ENCODE measurements around the gene TPM4.
"Not testable (repeated sequence)": the region's sequence is repeated elsewhere in the genome, so short reads cannot be mapped to it uniquely, and the experiment has no call there.

TPM4 gene

GRCh38 chr19:16106121-16106520 lies 29.8 kb downstream of the TPM4 start:
- H3K4me2 ChIP-seq (ENCODE audit: low read length), result no peak overlapping the region
- no peaks in the 10 kb centered on the region for H3K27me3 ChIP-seq (ENCODE audit: control insufficient read depth, insufficient read depth, low read length)
- no peak overlapping the region for H3K9ac ChIP-seq (ENCODE audit: low read depth, low read length)
- peaks cover 27% of the 10 kb centered on the region for H3K36me3 ChIP-seq (ENCODE audit: insufficient read depth, low read length)
- no peak overlapping the region for H3K4me3 ChIP-seq (ENCODE audit: low read length)
- peaks cover 2% of the 10 kb centered on the region for H3K4me1 ChIP-seq (ENCODE audit: control insufficient read depth, insufficient read depth, low read length)
- H3K9me3 ChIP-seq (replicated peaks; ENCODE audit: low read length), result no peaks in the 10 kb centered on the region

- no peaks in the 10 kb centered on the region for H3K27me3 ChIP-seq (ENCODE audit: control insufficient read depth, insufficient read depth, low read length)
- H3K4me2 ChIP-seq (ENCODE audit: low read length), result peak within 1 kb of the TSS; percentile 99
- H3K36me3 ChIP-seq (ENCODE audit: insufficient read depth, low read length), result no peaks in the 10 kb centered on the region
- peak within 1 kb of the TSS; percentile 97 for H3K9ac ChIP-seq (ENCODE audit: low read depth, low read length)
- H3K4me1 ChIP-seq (ENCODE audit: control insufficient read depth, insufficient read depth, low read length), result peaks cover 15% of the 10 kb centered on the region
- H3K4me3 ChIP-seq (ENCODE audit: low read length), result peak within 1 kb of the TSS; percentile 93
- H3K9me3 ChIP-seq (replicated peaks; ENCODE audit: low read length), result no peaks in the 10 kb centered on the region
Observed at GRCh38 chr19:16111160-16111908, 35.0 kb downstream of the TPM4 start, which contains the start of gene RAB8A. Gene RAB8A (plus strand): TSS chr19:16111889. CDS start chr19:16111902, 13 bp downstream.

- H3K9ac ChIP-seq (ENCODE audit: low read depth, low read length), result peak overlapping the region; percentile 97
- peak overlapping the region; percentile 99 for H3K4me2 ChIP-seq (ENCODE audit: low read length)
- H3K4me1 ChIP-seq (ENCODE audit: control insufficient read depth, insufficient read depth, low read length), result peaks cover 15% of the 10 kb centered on the region
- no peaks in the 10 kb centered on the region for H3K27me3 ChIP-seq (ENCODE audit: control insufficient read depth, insufficient read depth, low read length)
- no peaks in the 10 kb centered on the region for H3K36me3 ChIP-seq (ENCODE audit: insufficient read depth, low read length)
- H3K9me3 ChIP-seq (replicated peaks; ENCODE audit: low read length), result no peaks in the 10 kb centered on the region
- peak overlapping the region; percentile 93 for H3K4me3 ChIP-seq (ENCODE audit: low read length)
Observed at GRCh38 chr19:16111909-16112752, 35.8 kb downstream of the TPM4 start.

GRCh38 chr19:16112778-16113177 lies 36.5 kb downstream of the TPM4 start:
- Histone ChIP-seq H3K27me3 (ENCODE audit: control insufficient read depth, insufficient read depth, low read length) (no peaks in the 10 kb centered on the region), H3K36me3 (ENCODE audit: insufficient read depth, low read length) (no peaks in the 10 kb centered on the region), H3K4me1 (ENCODE audit: control insufficient read depth, insufficient read depth, low read length) (peaks cover 15% of the 10 kb centered on the region), H3K4me2 (ENCODE audit: low read length) (peak overlapping the region; percentile 99), H3K9ac (ENCODE audit: low read depth, low read length) (peak overlapping the region; percentile 97), H3K4me3 (ENCODE audit: low read length) (peak overlapping the region; percentile 93), H3K9me3 (replicated peaks; ENCODE audit: low read length) (no peaks in the 10 kb centered on the region)

- Histone ChIP-seq H3K36me3 (ENCODE audit: insufficient read depth, low read length) (peaks cover 9% of the 10 kb centered on the region), H3K9me3 (replicated peaks; ENCODE audit: low read length) (no peaks in the 10 kb centered on the region), H3K27me3 (ENCODE audit: control insufficient read depth, insufficient read depth, low read length) (no peaks in the 10 kb centered on the region), H3K9ac (ENCODE audit: low read depth, low read length) (no peak overlapping the region), H3K4me3 (ENCODE audit: low read length) (no peak overlapping the region), H3K4me1 (ENCODE audit: control insufficient read depth, insufficient read depth, low read length) (peaks cover 15% of the 10 kb centered on the region), H3K4me2 (ENCODE audit: low read length) (no peak overlapping the region)
Observed at GRCh38 chr19:16113727-16114126, 37.4 kb downstream of the TPM4 start.

GRCh38 chr19:16115301-16116039 lies 39.2 kb downstream of the TPM4 start:
- Histone ChIP-seq H3K9ac (ENCODE audit: low read depth, low read length) (no peak overlapping the region), H3K9me3 (replicated peaks; ENCODE audit: low read length) (no peaks in the 10 kb centered on the region), H3K4me1 (ENCODE audit: control insufficient read depth, insufficient read depth, low read length) (peaks cover 15% of the 10 kb centered on the region), H3K27me3 (ENCODE audit: control insufficient read depth, insufficient read depth, low read length) (no peaks in the 10 kb centered on the region), H3K36me3 (ENCODE audit: insufficient read depth, low read length) (peaks cover 18% of the 10 kb centered on the region), H3K4me3 (ENCODE audit: low read length) (no peak overlapping the region), H3K4me2 (ENCODE audit: low read length) (peak overlapping the region; percentile 16)

GRCh38 chr19:16116067-16116466 lies 39.8 kb downstream of the TPM4 start:
- peaks cover 20% of the 10 kb centered on the region for H3K36me3 ChIP-seq (ENCODE audit: insufficient read depth, low read length)
- no peaks in the 10 kb centered on the region for H3K9me3 ChIP-seq (replicated peaks; ENCODE audit: low read length)
- H3K27me3 ChIP-seq (ENCODE audit: control insufficient read depth, insufficient read depth, low read length), result no peaks in the 10 kb centered on the region
- H3K4me1 ChIP-seq (ENCODE audit: control insufficient read depth, insufficient read depth, low read length), result peaks cover 14% of the 10 kb centered on the region
- H3K4me2 ChIP-seq (ENCODE audit: low read length), result peak overlapping the region; percentile 16
- no peak overlapping the region for H3K4me3 ChIP-seq (ENCODE audit: low read length)
- no peak overlapping the region for H3K9ac ChIP-seq (ENCODE audit: low read depth, low read length)

- no peaks in the 10 kb centered on the region for H3K9me3 ChIP-seq (replicated peaks; ENCODE audit: low read length)
- H3K4me3 ChIP-seq (ENCODE audit: low read length), result no peak overlapping the region
- peaks cover 7% of the 10 kb centered on the region for H3K4me1 ChIP-seq (ENCODE audit: control insufficient read depth, insufficient read depth, low read length)
- peaks cover 33% of the 10 kb centered on the region for H3K36me3 ChIP-seq (ENCODE audit: insufficient read depth, low read length)
- no peaks in the 10 kb centered on the region for H3K27me3 ChIP-seq (ENCODE audit: control insufficient read depth, insufficient read depth, low read length)
- H3K4me2 ChIP-seq (ENCODE audit: low read length), result no peak overlapping the region
- H3K9ac ChIP-seq (ENCODE audit: low read depth, low read length), result no peak overlapping the region
Observed at GRCh38 chr19:16117594-16118033, 41.3 kb downstream of the TPM4 start.

GRCh38 chr19:16118489-16119033 lies 42.3 kb downstream of the TPM4 start:
- H3K27me3 ChIP-seq (ENCODE audit: control insufficient read depth, insufficient read depth, low read length), result no peaks in the 10 kb centered on the region
- peaks cover 3% of the 10 kb centered on the region for H3K4me1 ChIP-seq (ENCODE audit: control insufficient read depth, insufficient read depth, low read length)
- H3K4me2 ChIP-seq (ENCODE audit: low read length), result no peak overlapping the region
- H3K9me3 ChIP-seq (replicated peaks; ENCODE audit: low read length), result no peaks in the 10 kb centered on the region
- H3K9ac ChIP-seq (ENCODE audit: low read depth, low read length), result no peak overlapping the region
- H3K36me3 ChIP-seq (ENCODE audit: insufficient read depth, low read length), result peaks cover 39% of the 10 kb centered on the region
- no peak overlapping the region for H3K4me3 ChIP-seq (ENCODE audit: low read length)

- H3K4me1 ChIP-seq (ENCODE audit: control insufficient read depth, insufficient read depth, low read length); H3K9ac ChIP-seq (ENCODE audit: low read depth, low read length); H3K4me3 ChIP-seq (ENCODE audit: low read length); H3K9me3 ChIP-seq (replicated peaks; ENCODE audit: low read length); H3K27me3 ChIP-seq (ENCODE audit: control insufficient read depth, insufficient read depth, low read length); H3K4me2 ChIP-seq (ENCODE audit: low read length): not testable (repeated sequence)
- H3K36me3 ChIP-seq (ENCODE audit: insufficient read depth, low read length), result peaks cover 46% of the 10 kb centered on the region
Observed at GRCh38 chr19:16119075-16119857, 43.0 kb downstream of the TPM4 start.

Data from skeletal muscle satellite cell (primary cell).